ENCODE measurements around the gene GDF2. TPM values are rescaled to one million over a fixed set of nuclear protein-coding genes. Genes with fewer than 3 reads are reported as not detected.

The GDF2 gene
- not detected for total RNA-seq

GRCh38 chr10:47322300-47323061 lies at the start of gene GDF2:
TSS of gene GDF2 (plus strand) at chr10:47322454. CDS start at chr10:47322669, 215 bp downstream.
- intact Hi-C loops (cut with DNase I), result no loop called here
- ATAC-seq (no peak), DNase-seq (ENCODE audit: low spot score) (no peak)

- ATAC-seq, result no peak
- intact Hi-C loops (cut with DNase I), result no loop called here
- DNase-seq (ENCODE audit: low spot score), result no peak
Measured at GRCh38 chr10:47276071-47276470, 46.2 kb upstream of the GDF2 start.

GRCh38 chr10:47276576-47277351 lies 45.5 kb upstream of the GDF2 start:
- ATAC-seq (peak; percentile 20), DNase-seq (ENCODE audit: low spot score) (no peak)
- intact Hi-C loops (cut with DNase I), result no loop called here

GRCh38 chr10:47277352-47278151 lies 44.7 kb upstream of the GDF2 start:
- no peak for ATAC-seq
- no peak for DNase-seq (ENCODE audit: low spot score)
- intact Hi-C loops (cut with DNase I), result no loop called here

GRCh38 chr10:47278152-47278473 lies 44.1 kb upstream of the GDF2 start:
- no peak for DNase-seq (ENCODE audit: low spot score)
- ATAC-seq, result no peak
- intact Hi-C loops (cut with DNase I), result no loop called here

GRCh38 chr10:47278720-47279119 lies 43.5 kb upstream of the GDF2 start:
- ATAC-seq (no peak), DNase-seq (ENCODE audit: low spot score) (no peak)
- intact Hi-C loops (cut with DNase I), result no loop called here

GRCh38 chr10:47279276-47279675 lies 43.0 kb upstream of the GDF2 start:
- intact Hi-C loops (cut with DNase I), result no loop called here
- DNase-seq (ENCODE audit: low spot score) (no peak), ATAC-seq (no peak)

GRCh38 chr10:47282005-47282656 lies 40.1 kb upstream of the GDF2 start:
- ATAC-seq, result no peak
- intact Hi-C loops (cut with DNase I), result no loop called here
- no peak for DNase-seq (ENCODE audit: low spot score)

- ATAC-seq (no peak), DNase-seq (ENCODE audit: low spot score) (no peak)
Measured at GRCh38 chr10:47282657-47283018, 39.6 kb upstream of the GDF2 start.

GRCh38 chr10:47283101-47283630 lies 39.1 kb upstream of the GDF2 start:
- intact Hi-C loops (cut with DNase I), result no loop called here
- DNase-seq (ENCODE audit: low spot score), result peak; percentile 37
- ATAC-seq, result no peak

More at GRCh38 chr10:47282657-47283018, 39.6 kb upstream of the GDF2 start:
- intact Hi-C loops (cut with DNase I), result no loop called here

GRCh38 chr10:47283848-47284247 lies 38.4 kb upstream of the GDF2 start:
- ATAC-seq (no peak), DNase-seq (ENCODE audit: low spot score) (no peak)
- intact Hi-C loops (cut with DNase I), result no loop called here

GRCh38 chr10:47285381-47286115 lies 36.7 kb upstream of the GDF2 start:
- intact Hi-C loops (cut with DNase I), result no loop called here
- no peak for DNase-seq (ENCODE audit: low spot score)
- no peak for ATAC-seq

- intact Hi-C loops (cut with DNase I), result no loop called here
- no peak for DNase-seq (ENCODE audit: low spot score)
- no peak for ATAC-seq
Measured at GRCh38 chr10:47286116-47286505, 36.1 kb upstream of the GDF2 start.

- intact Hi-C loops (cut with DNase I), result no loop called here
- DNase-seq (ENCODE audit: low spot score) (no peak), ATAC-seq (no peak)
Measured at GRCh38 chr10:47286591-47287315, 35.5 kb upstream of the GDF2 start.

- intact Hi-C loops (cut with DNase I), result no loop called here
- ATAC-seq, result no peak
- DNase-seq (ENCODE audit: low spot score), result no peak
Measured at GRCh38 chr10:47287365-47287802, 34.9 kb upstream of the GDF2 start.

GRCh38 chr10:47287805-47288204 lies 34.4 kb upstream of the GDF2 start:
- intact Hi-C loops (cut with DNase I), result no loop called here
- ATAC-seq, result no peak
- DNase-seq (ENCODE audit: low spot score), result no peak

GRCh38 chr10:47288236-47288635 lies 34.0 kb upstream of the GDF2 start:
- ATAC-seq (no peak), DNase-seq (ENCODE audit: low spot score) (no peak)
- intact Hi-C loops (cut with DNase I), result no loop called here
